ENCODE results near the gene SSTR3.

- TF ChIP-seq, protein P1, sequence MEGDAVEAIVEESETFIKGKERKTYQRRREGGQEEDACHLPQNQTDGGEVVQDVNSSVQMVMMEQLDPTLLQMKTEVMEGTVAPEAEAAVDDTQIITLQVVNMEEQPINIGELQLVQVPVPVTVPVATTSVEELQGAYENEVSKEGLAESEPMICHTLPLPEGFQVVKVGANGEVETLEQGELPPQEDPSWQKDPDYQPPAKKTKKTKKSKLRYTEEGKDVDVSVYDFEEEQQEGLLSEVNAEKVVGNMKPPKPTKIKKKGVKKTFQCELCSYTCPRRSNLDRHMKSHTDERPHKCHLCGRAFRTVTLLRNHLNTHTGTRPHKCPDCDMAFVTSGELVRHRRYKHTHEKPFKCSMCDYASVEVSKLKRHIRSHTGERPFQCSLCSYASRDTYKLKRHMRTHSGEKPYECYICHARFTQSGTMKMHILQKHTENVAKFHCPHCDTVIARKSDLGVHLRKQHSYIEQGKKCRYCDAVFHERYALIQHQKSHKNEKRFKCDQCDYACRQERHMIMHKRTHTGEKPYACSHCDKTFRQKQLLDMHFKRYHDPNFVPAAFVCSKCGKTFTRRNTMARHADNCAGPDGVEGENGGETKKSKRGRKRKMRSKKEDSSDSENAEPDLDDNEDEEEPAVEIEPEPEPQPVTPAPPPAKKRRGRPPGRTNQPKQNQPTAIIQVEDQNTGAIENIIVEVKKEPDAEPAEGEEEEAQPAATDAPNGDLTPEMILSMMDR (conservative IDR thresholded peaks at IDR 0.05; ENCODE audit: low read depth, low read length): no peak
- TF ChIP-seq EZH2 (IDR thresholded peaks at IDR 0.05; ENCODE audit: borderline replicate concordance, low read depth, low read length, poor library complexity, severe bottlenecking): no peak
These were observed 20.1 kb downstream of the SSTR3 start for GRCh38 chr22:37192204-37192603.
